Measurements from ENCODE around the gene RBPMS2. TPM values are rescaled to one million over a fixed set of nuclear protein-coding genes. Genes with fewer than 3 reads are reported as not detected.

The RBPMS2 gene
- total RNA-seq, 4 donors from 2014 or later, result 27.2 to 64.1 (median 45.4) TPM

GRCh38 chr15:64738226-64739095 lies 36.9 kb downstream of the RBPMS2 start:
- Histone ChIP-seq H3K4me1 (peaks cover 53 to 80% (median 76%) of the 10 kb centered on the region in 4 donors), H3K27me3 (no peaks in the 10 kb centered on the region)
- 78% methylated on average over 13 of the region's 27 CpGs for WGBS

GRCh38 chr15:64732156-64732860 lies 43.1 kb downstream of the RBPMS2 start:
- peak overlapping the region; percentile 24 to 65 (median 56) for H3K27ac ChIP-seq (replicated peaks in 1 of 4)

More at GRCh38 chr15:64738226-64739095, 36.9 kb downstream of the RBPMS2 start:
- Histone ChIP-seq H3K4me3 (peak overlapping the region in 2 of 4 donors; percentile 39 to 50), H3K36me3 (peaks cover 0 to 14% (median 10%) of the 10 kb centered on the region in 4 donors), H3K9me3 (no peaks in the 10 kb centered on the region), H3K27ac (replicated peaks in 1 of 4) (peak overlapping the region; percentile 86 to 93 (median 90))
- intact Hi-C loops (cut with DNase I), result no loop called here
- no peak for DNase-seq (ENCODE audit: extremely low spot score)
- TF ChIP-seq EP300 (IDR thresholded peaks at IDR 0.05), result no peak

GRCh38 chr15:64731805-64732151 lies 43.6 kb downstream of the RBPMS2 start:
- DNase-seq (ENCODE audit: extremely low spot score), result no peak
- intact Hi-C loops (cut with DNase I), result loop anchor here (2.0 kb wide), 2 partner anchors 79 to 173 kb away; no protein-coding TSS in a partner anchor
- Histone ChIP-seq H3K4me1 (peaks cover 8 to 33% (median 30%) of the 10 kb centered on the region in 4 donors), H3K4me3 (no peak overlapping the region), H3K27me3 (no peaks in the 10 kb centered on the region), H3K36me3 (peaks cover 0 to 52% (median 29%) of the 10 kb centered on the region in 4 donors), H3K27ac (replicated peaks in 1 of 4) (peak overlapping the region; percentile 29 to 65 (median 56)), H3K9me3 (no peaks in the 10 kb centered on the region)
- no peak for TF ChIP-seq CTCF (IDR thresholded peaks at IDR 0.05)
- WGBS, result 41% methylated on average over 9 of the region's 9 CpGs

More at GRCh38 chr15:64732156-64732860, 43.1 kb downstream of the RBPMS2 start:
- no peaks in the 10 kb centered on the region for H3K27me3 ChIP-seq
- H3K4me1 ChIP-seq, result peaks cover 11 to 35% (median 34%) of the 10 kb centered on the region in 4 donors
- no peaks in the 10 kb centered on the region for H3K9me3 ChIP-seq
- H3K4me3 ChIP-seq, result no peak overlapping the region
- peaks cover 0 to 50% (median 30%) of the 10 kb centered on the region in 4 donors for H3K36me3 ChIP-seq
- WGBS, result 71% methylated on average over 7 of the region's 7 CpGs
- DNase-seq (ENCODE audit: extremely low spot score), result no peak
- no peak for TF ChIP-seq CTCF (IDR thresholded peaks at IDR 0.05)
- TF ChIP-seq EP300 (IDR thresholded peaks at IDR 0.05), result no peak
- no peak for TF ChIP-seq POLR2A (IDR thresholded peaks at IDR 0.05; ENCODE audit: low read depth)
- no peak for TF ChIP-seq POLR2AphosphoS5 (IDR thresholded peaks at IDR 0.05)
- intact Hi-C loops (cut with DNase I), result no loop called here

- Histone ChIP-seq H3K4me3 (no peak overlapping the region), H3K36me3 (peaks cover 0 to 52% (median 26%) of the 10 kb centered on the region in 4 donors), H3K27me3 (no peaks in the 10 kb centered on the region), H3K27ac (replicated peaks in 1 of 4) (peak overlapping the region; percentile 29 to 65 (median 56)), H3K9me3 (no peaks in the 10 kb centered on the region), H3K4me1 (peaks cover 8 to 29% (median 24%) of the 10 kb centered on the region in 4 donors)
- no peak for DNase-seq (ENCODE audit: extremely low spot score)
- intact Hi-C loops (cut with DNase I), result loop anchor here (2.0 kb wide), 2 partner anchors 80 to 174 kb away; no protein-coding TSS in a partner anchor
- TF ChIP-seq EP300 (IDR thresholded peaks at IDR 0.05) (no peak), CTCF (IDR thresholded peaks at IDR 0.05) (peak; percentile 84 to 91 (median 90)), POLR2AphosphoS5 (IDR thresholded peaks at IDR 0.05) (peak; percentile 54 to 62), POLR2A (IDR thresholded peaks at IDR 0.05; ENCODE audit: low read depth) (no peak)
- WGBS, result 22% methylated on average over 16 of the region's 16 CpGs
Observed at GRCh38 chr15:64731012-64731804, 44.2 kb downstream of the RBPMS2 start.

Measured in esophagus muscularis mucosa (tissue), 4 donors.